Measurements from ENCODE around the gene CTIF.

DNA sequence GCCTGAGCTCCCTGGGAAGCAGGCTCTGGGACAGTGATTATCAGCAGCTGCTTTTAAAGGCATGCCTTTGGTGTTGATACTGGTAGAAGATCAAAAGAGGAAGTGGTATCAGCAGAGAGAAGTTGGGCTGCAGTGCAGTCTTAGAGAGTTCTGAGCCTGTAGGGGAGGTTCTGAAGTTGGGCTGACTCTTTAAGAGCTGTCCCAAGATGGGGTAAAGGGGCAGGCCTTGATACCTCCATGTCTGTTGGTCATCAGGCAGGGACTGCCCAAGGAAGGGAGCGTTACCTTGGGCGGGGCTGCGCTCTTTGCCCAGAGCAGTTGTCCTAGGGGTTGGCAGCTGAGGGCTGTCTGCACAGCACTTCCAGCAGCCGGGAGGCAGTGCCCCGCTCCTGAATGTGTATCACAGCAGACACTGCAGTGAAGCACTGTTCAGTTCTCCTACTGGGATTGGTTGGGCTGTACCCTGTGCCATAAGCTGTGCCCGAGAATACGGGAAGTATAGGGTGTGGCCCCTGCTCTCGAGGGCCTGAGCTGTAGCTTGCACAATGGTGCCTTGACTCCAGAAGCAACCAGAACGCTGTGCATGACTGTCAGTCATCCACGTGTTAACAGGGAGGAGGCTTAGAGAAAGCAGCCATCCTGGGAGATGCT is 177.0 kb downstream of the CTIF start:
- TF ChIP-seq TCF7L2 (IDR thresholded peaks at IDR 0.05; ENCODE audit: low read depth, low read length): no peak
- TF ChIP-seq, protein P1, sequence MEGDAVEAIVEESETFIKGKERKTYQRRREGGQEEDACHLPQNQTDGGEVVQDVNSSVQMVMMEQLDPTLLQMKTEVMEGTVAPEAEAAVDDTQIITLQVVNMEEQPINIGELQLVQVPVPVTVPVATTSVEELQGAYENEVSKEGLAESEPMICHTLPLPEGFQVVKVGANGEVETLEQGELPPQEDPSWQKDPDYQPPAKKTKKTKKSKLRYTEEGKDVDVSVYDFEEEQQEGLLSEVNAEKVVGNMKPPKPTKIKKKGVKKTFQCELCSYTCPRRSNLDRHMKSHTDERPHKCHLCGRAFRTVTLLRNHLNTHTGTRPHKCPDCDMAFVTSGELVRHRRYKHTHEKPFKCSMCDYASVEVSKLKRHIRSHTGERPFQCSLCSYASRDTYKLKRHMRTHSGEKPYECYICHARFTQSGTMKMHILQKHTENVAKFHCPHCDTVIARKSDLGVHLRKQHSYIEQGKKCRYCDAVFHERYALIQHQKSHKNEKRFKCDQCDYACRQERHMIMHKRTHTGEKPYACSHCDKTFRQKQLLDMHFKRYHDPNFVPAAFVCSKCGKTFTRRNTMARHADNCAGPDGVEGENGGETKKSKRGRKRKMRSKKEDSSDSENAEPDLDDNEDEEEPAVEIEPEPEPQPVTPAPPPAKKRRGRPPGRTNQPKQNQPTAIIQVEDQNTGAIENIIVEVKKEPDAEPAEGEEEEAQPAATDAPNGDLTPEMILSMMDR (IDR thresholded peaks at IDR 0.05): no peak
